Measurements from ENCODE around the gene NOC4L.

Gene NOC4L

GRCh38 chr12:132150780-132151144 lies 6.5 kb downstream of the NOC4L start:
- Histone ChIP-seq H3K4me3 (ENCODE audit: low read length) (no peak overlapping the region), H3K79me2 (ENCODE audit: control insufficient read depth, insufficient read depth, low read length) (peaks cover 3% of the 10 kb centered on the region), H3K23ac (ENCODE audit: low read length) (no peak overlapping the region), H2BK120ac (ENCODE audit: low read depth, low read length) (no peak overlapping the region), H4K5ac (ENCODE audit: low read length) (no peak overlapping the region), H3K79me1 (ENCODE audit: low read length) (peaks cover 2% of the 10 kb centered on the region), H3K4me2 (ENCODE audit: low read length) (no peak overlapping the region), H2BK5ac (ENCODE audit: low read length) (no peak overlapping the region), H3K56ac (ENCODE audit: low read length) (no peak overlapping the region), H3K27ac (ENCODE audit: low read depth, low read length) (no peak overlapping the region), H3K18ac (ENCODE audit: low read length) (no peak overlapping the region), H3K36me3 (ENCODE audit: control insufficient read depth, insufficient read depth, low read length) (no peaks in the 10 kb centered on the region), H3K4me1 (ENCODE audit: control insufficient read depth, low read depth, low read length) (no peaks in the 10 kb centered on the region), H2BK15ac (replicated peaks; ENCODE audit: low read depth) (no peak overlapping the region), H3K9ac (ENCODE audit: low read length) (no peak overlapping the region), H3K27me3 (ENCODE audit: insufficient read depth, low read length, poor library complexity) (no peaks in the 10 kb centered on the region), H2AK5ac (ENCODE audit: low read length) (no peak overlapping the region), H4K8ac (ENCODE audit: low read depth, low read length) (no peak overlapping the region), H3K4ac (ENCODE audit: low read depth, low read length) (no peak overlapping the region)
- WGBS (ENCODE audit: extremely low coverage, insufficient coverage, low lambda C conversion rate) = no CpG with 5 or more reads among the region's 6 CpGs
- no peak for DNase-seq

- no peak overlapping the region for H2BK120ac ChIP-seq (ENCODE audit: low read depth, low read length)
- no peak overlapping the region for H3K27ac ChIP-seq (ENCODE audit: low read depth, low read length)
- H3K9ac ChIP-seq (ENCODE audit: low read length) = no peak overlapping the region
- H3K56ac ChIP-seq (ENCODE audit: low read length) = no peak overlapping the region
- H2AK5ac ChIP-seq (ENCODE audit: low read length) = no peak overlapping the region
- H3K23ac ChIP-seq (ENCODE audit: low read length) = no peak overlapping the region
- no peaks in the 10 kb centered on the region for H3K27me3 ChIP-seq (ENCODE audit: insufficient read depth, low read length, poor library complexity)
- H3K79me2 ChIP-seq (ENCODE audit: control insufficient read depth, insufficient read depth, low read length) = peaks cover 2% of the 10 kb centered on the region
- H4K5ac ChIP-seq (ENCODE audit: low read length) = no peak overlapping the region
- WGBS (ENCODE audit: extremely low coverage, insufficient coverage, low lambda C conversion rate) = no CpG with 5 or more reads among the region's 36 CpGs
- DNase-seq = no peak
- H2BK15ac ChIP-seq (replicated peaks; ENCODE audit: low read depth) = no peak overlapping the region
- H4K8ac ChIP-seq (ENCODE audit: low read depth, low read length) = no peak overlapping the region
- no peak overlapping the region for H2BK5ac ChIP-seq (ENCODE audit: low read length)
- H3K4me1 ChIP-seq (ENCODE audit: control insufficient read depth, low read depth, low read length) = no peaks in the 10 kb centered on the region
- H3K4me2 ChIP-seq (ENCODE audit: low read length) = no peak overlapping the region
- H3K4me3 ChIP-seq (ENCODE audit: low read length) = no peak overlapping the region
- H3K79me1 ChIP-seq (ENCODE audit: low read length) = peaks cover under 1% of the 10 kb centered on the region
- H3K36me3 ChIP-seq (ENCODE audit: control insufficient read depth, insufficient read depth, low read length) = peaks cover 3% of the 10 kb centered on the region
- H3K18ac ChIP-seq (ENCODE audit: low read length) = no peak overlapping the region
- no peak overlapping the region for H3K4ac ChIP-seq (ENCODE audit: low read depth, low read length)
These were observed 7.0 kb downstream of the NOC4L start for GRCh38 chr12:132151145-132151765.

- no peak overlapping the region for H2AK5ac ChIP-seq (ENCODE audit: low read length)
- DNase-seq = no peak
- H3K27ac ChIP-seq (ENCODE audit: low read depth, low read length) = no peak overlapping the region
- H3K79me2 ChIP-seq (ENCODE audit: control insufficient read depth, insufficient read depth, low read length) = no peaks in the 10 kb centered on the region
- H3K23ac ChIP-seq (ENCODE audit: low read length) = no peak overlapping the region
- no peak overlapping the region for H2BK15ac ChIP-seq (replicated peaks; ENCODE audit: low read depth)
- no peaks in the 10 kb centered on the region for H3K79me1 ChIP-seq (ENCODE audit: low read length)
- H3K4ac ChIP-seq (ENCODE audit: low read depth, low read length) = no peak overlapping the region
- H3K56ac ChIP-seq (ENCODE audit: low read length) = no peak overlapping the region
- no peak overlapping the region for H4K8ac ChIP-seq (ENCODE audit: low read depth, low read length)
- H2BK5ac ChIP-seq (ENCODE audit: low read length) = no peak overlapping the region
- H3K4me1 ChIP-seq (ENCODE audit: control insufficient read depth, low read depth, low read length) = no peaks in the 10 kb centered on the region
- no peak overlapping the region for H2BK120ac ChIP-seq (ENCODE audit: low read depth, low read length)
- no peak overlapping the region for H3K9ac ChIP-seq (ENCODE audit: low read length)
- peaks cover 8% of the 10 kb centered on the region for H3K36me3 ChIP-seq (ENCODE audit: control insufficient read depth, insufficient read depth, low read length)
- no peak overlapping the region for H3K4me2 ChIP-seq (ENCODE audit: low read length)
- no peak overlapping the region for H3K4me3 ChIP-seq (ENCODE audit: low read length)
- no peak overlapping the region for H4K5ac ChIP-seq (ENCODE audit: low read length)
- no peak overlapping the region for H3K18ac ChIP-seq (ENCODE audit: low read length)
- no peaks in the 10 kb centered on the region for H3K27me3 ChIP-seq (ENCODE audit: insufficient read depth, low read length, poor library complexity)
- no CpG with 5 or more reads among the region's 32 CpGs for WGBS (ENCODE audit: extremely low coverage, insufficient coverage, low lambda C conversion rate)
These were observed 7.6 kb downstream of the NOC4L start for GRCh38 chr12:132151766-132152410.

GRCh38 chr12:132152411-132152821 lies 8.2 kb downstream of the NOC4L start:
- Histone ChIP-seq H3K79me2 (ENCODE audit: control insufficient read depth, insufficient read depth, low read length) (no peaks in the 10 kb centered on the region), H3K4me1 (ENCODE audit: control insufficient read depth, low read depth, low read length) (no peaks in the 10 kb centered on the region), H4K5ac (ENCODE audit: low read length) (no peak overlapping the region), H2BK5ac (ENCODE audit: low read length) (no peak overlapping the region), H4K8ac (ENCODE audit: low read depth, low read length) (no peak overlapping the region), H3K4ac (ENCODE audit: low read depth, low read length) (no peak overlapping the region), H3K4me3 (ENCODE audit: low read length) (no peak overlapping the region), H3K79me1 (ENCODE audit: low read length) (no peaks in the 10 kb centered on the region), H2AK5ac (ENCODE audit: low read length) (no peak overlapping the region), H2BK15ac (replicated peaks; ENCODE audit: low read depth) (no peak overlapping the region), H3K23ac (ENCODE audit: low read length) (no peak overlapping the region), H3K27ac (ENCODE audit: low read depth, low read length) (no peak overlapping the region), H3K36me3 (ENCODE audit: control insufficient read depth, insufficient read depth, low read length) (peaks cover 11% of the 10 kb centered on the region), H3K18ac (ENCODE audit: low read length) (no peak overlapping the region), H3K56ac (ENCODE audit: low read length) (no peak overlapping the region), H3K4me2 (ENCODE audit: low read length) (no peak overlapping the region), H2BK120ac (ENCODE audit: low read depth, low read length) (no peak overlapping the region), H3K9ac (ENCODE audit: low read length) (no peak overlapping the region), H3K27me3 (ENCODE audit: insufficient read depth, low read length, poor library complexity) (no peaks in the 10 kb centered on the region)
- WGBS (ENCODE audit: extremely low coverage, insufficient coverage, low lambda C conversion rate) = no CpG with 5 or more reads among the region's 9 CpGs
- DNase-seq = no peak

GRCh38 chr12:132152953-132153352 lies 8.7 kb downstream of the NOC4L start:
- no peak for DNase-seq
- no peak overlapping the region for H3K4me2 ChIP-seq (ENCODE audit: low read length)
- no peak overlapping the region for H4K8ac ChIP-seq (ENCODE audit: low read depth, low read length)
- H3K18ac ChIP-seq (ENCODE audit: low read length) = no peak overlapping the region
- H2BK5ac ChIP-seq (ENCODE audit: low read length) = no peak overlapping the region
- H3K27me3 ChIP-seq (ENCODE audit: insufficient read depth, low read length, poor library complexity) = no peaks in the 10 kb centered on the region
- no peak overlapping the region for H4K5ac ChIP-seq (ENCODE audit: low read length)
- H2BK15ac ChIP-seq (replicated peaks; ENCODE audit: low read depth) = no peak overlapping the region
- H3K9ac ChIP-seq (ENCODE audit: low read length) = no peak overlapping the region
- peaks cover 14% of the 10 kb centered on the region for H3K36me3 ChIP-seq (ENCODE audit: control insufficient read depth, insufficient read depth, low read length)
- no peak overlapping the region for H3K27ac ChIP-seq (ENCODE audit: low read depth, low read length)
- no peaks in the 10 kb centered on the region for H3K79me2 ChIP-seq (ENCODE audit: control insufficient read depth, insufficient read depth, low read length)
- WGBS (ENCODE audit: extremely low coverage, insufficient coverage, low lambda C conversion rate) = no CpG with 5 or more reads among the region's 20 CpGs
- H3K4ac ChIP-seq (ENCODE audit: low read depth, low read length) = no peak overlapping the region
- no peaks in the 10 kb centered on the region for H3K79me1 ChIP-seq (ENCODE audit: low read length)
- H3K4me1 ChIP-seq (ENCODE audit: control insufficient read depth, low read depth, low read length) = no peaks in the 10 kb centered on the region
- H3K4me3 ChIP-seq (ENCODE audit: low read length) = no peak overlapping the region
- H3K56ac ChIP-seq (ENCODE audit: low read length) = no peak overlapping the region
- no peak overlapping the region for H2AK5ac ChIP-seq (ENCODE audit: low read length)
- H2BK120ac ChIP-seq (ENCODE audit: low read depth, low read length) = no peak overlapping the region
- H3K23ac ChIP-seq (ENCODE audit: low read length) = no peak overlapping the region
